HG03135 (cell line): ENCODE measurements around the gene MED15.
"Not testable (repeated sequence)": the region's sequence is repeated elsewhere in the genome, so short reads cannot be mapped to it uniquely, and the experiment has no call there.

Source experiments
- ATAC-seq: cut with Tn5 transposase; IDR thresholded peaks from one replicate; pipeline ENCODE4 v1.9.1; 2021; ENCODE audit warnings: mild to moderate bottlenecking, moderate library complexity; ENCODE audit not compliant: unreplicated experiment

Gene MED15

GRCh38 chr22:20479612-20480196 is 27.7 kb upstream of the MED15 start:
- ATAC-seq = no peak

GRCh38 chr22:20483143-20483506 is 24.3 kb upstream of the MED15 start:
- not testable (repeated sequence) for ATAC-seq

- ATAC-seq = no peak
Measured at GRCh38 chr22:20483771-20484170, 23.6 kb upstream of the MED15 start.

- no peak for ATAC-seq
Measured at GRCh38 chr22:20484948-20485683, 22.3 kb upstream of the MED15 start.

- ATAC-seq = no peak
Measured at GRCh38 chr22:20486229-20486628, 21.2 kb upstream of the MED15 start.

- no peak for ATAC-seq
Measured at GRCh38 chr22:20487715-20488114, 19.7 kb upstream of the MED15 start.

GRCh38 chr22:20488946-20489345 is 18.5 kb upstream of the MED15 start:
- no peak for ATAC-seq

- ATAC-seq = no peak
Measured at GRCh38 chr22:20490183-20490940, 17.0 kb upstream of the MED15 start.

DNA sequence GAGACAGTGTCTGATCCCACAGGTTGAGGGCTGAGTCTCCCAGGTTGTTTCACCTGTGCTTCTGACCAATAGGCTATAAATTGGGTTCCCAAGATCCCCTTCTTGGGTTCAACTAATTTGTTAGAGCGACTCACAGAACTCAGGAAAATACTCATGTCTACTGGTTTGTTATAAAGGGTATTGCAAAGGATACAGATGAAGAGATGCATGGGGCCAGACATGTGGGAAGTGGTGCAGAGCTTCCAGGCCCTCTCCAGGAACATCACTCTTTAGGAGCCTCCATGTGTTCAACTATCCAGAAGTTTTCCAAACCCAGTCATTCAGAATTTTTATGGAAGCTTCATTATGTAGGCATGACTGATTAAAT is 16.5 kb upstream of the MED15 start:
- ATAC-seq = no peak

GRCh38 chr22:20491346-20491745 is 16.1 kb upstream of the MED15 start:
- ATAC-seq = no peak

DNA sequence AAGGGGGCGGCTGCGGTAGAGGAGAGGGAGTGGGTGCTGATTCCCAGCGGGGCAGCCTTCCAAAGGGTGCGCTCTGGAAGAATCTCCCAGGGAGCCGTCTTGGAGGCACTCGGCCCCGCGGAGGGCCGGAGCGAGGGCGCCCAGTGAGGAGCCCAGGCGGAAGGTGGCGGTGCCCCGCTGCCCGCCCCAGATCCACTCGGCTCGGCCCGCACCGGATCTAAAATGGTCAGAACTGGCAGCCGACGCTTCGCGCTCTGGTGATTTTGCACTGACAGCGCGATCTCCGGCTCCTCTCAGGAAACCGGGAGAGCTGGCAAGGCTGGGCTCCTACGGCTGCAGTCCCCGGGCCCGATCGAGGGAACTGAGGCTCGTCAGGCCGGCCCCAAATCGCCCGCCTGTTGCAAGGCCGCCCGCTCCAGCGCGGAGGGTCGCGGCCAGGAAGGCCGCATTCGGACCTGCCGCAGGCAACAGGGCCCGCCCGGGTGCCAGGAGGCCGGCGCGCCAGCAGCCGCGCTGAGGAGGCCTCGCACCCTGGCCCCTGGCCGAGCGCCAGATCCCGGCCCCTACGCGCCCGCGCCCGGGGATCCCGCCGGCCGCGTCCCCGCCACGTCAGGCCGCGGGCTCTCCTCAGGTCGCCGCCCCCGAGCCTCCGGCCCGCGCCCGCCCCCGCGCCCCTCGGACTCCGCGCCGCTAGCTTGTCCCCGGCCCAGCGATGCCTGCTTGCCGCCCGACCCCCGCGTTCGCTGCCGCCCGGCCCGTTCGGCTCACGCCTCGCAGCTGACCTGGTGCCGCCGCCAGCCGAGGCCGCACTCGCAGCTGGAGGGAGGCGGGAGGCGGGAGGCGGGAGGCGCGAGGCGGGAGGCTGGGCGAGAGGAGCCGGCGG is 12.2 kb upstream of the MED15 start, which contains the start of gene KLHL22:
KLHL22 (minus strand) TSS at position 818 of the 883 bp plus-strand sequence. CDS start 6,584 bp downstream, outside the sequence.
- ATAC-seq = peak; percentile 12

GRCh38 chr22:20495861-20496681 is 11.3 kb upstream of the MED15 start:
- ATAC-seq = peak; percentile 83

GRCh38 chr22:20497426-20497825 is 10.0 kb upstream of the MED15 start:
- ATAC-seq = no peak

GRCh38 chr22:20498913-20499312 is 8.5 kb upstream of the MED15 start:
- no peak for ATAC-seq

- ATAC-seq = no peak
Measured at GRCh38 chr22:20499769-20500168, 7.6 kb upstream of the MED15 start.

DNA sequence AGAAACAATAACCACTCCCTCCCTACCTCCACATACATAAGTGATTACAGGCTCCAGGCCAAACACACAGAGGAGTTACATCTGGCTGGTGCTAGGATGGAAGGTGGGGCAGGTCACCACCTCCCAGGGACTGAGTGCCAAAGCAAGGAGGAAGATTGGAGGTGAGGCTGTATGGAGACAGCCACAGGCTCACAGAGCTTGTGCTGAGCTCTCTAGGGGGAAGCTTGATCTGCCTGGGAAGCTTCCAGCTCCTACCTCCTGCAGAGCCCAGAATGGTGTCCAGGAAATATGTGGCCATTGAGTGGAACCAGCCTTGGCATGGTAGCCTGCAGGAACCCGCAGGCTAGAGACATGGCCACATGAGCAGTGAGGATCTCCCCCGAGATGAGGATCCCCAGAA is 3.6 kb upstream of the MED15 start:
- no peak for ATAC-seq

DNA sequence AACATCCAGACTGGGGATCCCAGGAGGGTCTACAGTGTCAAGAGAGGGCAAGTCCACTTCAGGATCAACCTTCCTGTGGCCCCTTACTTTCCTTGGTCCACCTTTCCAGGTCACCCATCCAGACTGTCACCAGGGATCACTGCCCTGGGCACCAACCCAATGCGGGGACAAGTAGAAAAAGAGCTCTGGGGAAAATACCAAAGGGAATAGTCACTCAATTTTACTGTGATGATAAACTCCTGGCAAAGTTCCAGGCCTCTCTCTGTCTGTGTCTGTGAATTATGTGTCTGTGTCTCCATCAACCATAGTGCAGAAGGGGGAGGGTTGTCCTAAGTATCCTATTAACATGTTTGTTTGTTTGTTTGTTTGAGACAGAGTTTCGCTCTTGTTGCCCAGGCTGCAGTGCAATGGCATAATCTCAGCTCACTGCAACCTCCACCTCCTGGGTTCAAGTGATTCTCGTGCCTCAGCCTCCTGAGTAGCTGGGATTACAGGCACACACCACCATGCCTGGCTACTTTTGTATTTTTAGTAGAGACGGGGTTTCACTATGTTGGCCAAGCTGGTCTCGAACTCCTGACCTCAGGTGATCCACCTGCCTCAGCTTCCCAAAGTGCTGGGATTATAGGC is 3.0 kb upstream of the MED15 start:
- ATAC-seq = not testable (repeated sequence)

- ATAC-seq = no peak
Measured at GRCh38 chr22:20506543-20507252, 712 bp upstream of the MED15 start.
